GM12875 (cell line): Measurements from ENCODE around the gene VSIR.

Experiments used
- H3K4me3 ChIP-seq: one replicate; pipeline ENCODE4 v1.5.1; 2011; ENCODE audit warnings: low read depth, low read length, control low read depth
- CTCF ChIP-seq: IDR thresholded peaks from 2 replicates; pipeline ENCODE4 v1.5.1; 2011; ENCODE audit warnings: low read depth, mild to moderate bottlenecking, control low read depth, inconsistent platforms, low read length, moderate library complexity, borderline replicate concordance; ENCODE audit not compliant: insufficient read depth

VSIR gene

GRCh38 chr10:71704816-71705215 lies 68.5 kb downstream of the VSIR start:
- TF ChIP-seq CTCF, result no peak
- no peak overlapping the region for H3K4me3 ChIP-seq

DNA sequence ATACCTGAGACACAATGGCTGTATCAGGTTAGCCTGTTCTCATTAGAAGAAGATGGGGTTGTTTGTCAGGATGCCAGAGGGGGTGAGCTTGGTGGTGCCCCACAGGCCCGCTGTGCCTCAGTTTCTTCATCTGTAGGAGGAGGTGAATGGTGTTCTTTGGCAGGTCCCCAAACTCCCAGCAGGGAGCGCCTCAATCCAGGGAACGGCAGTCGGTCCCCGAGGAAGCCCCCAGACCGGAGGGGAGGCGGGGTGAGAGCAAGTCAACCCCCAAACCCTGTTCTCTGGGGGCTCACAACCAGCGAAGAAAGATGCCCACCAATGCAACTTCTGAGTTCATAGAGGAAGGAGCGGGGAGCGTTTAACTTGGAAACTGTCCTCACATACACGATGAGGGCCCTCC lies 69.7 kb downstream of the VSIR start:
- H3K4me3 ChIP-seq, result no peak overlapping the region
- TF ChIP-seq CTCF, result no peak

DNA sequence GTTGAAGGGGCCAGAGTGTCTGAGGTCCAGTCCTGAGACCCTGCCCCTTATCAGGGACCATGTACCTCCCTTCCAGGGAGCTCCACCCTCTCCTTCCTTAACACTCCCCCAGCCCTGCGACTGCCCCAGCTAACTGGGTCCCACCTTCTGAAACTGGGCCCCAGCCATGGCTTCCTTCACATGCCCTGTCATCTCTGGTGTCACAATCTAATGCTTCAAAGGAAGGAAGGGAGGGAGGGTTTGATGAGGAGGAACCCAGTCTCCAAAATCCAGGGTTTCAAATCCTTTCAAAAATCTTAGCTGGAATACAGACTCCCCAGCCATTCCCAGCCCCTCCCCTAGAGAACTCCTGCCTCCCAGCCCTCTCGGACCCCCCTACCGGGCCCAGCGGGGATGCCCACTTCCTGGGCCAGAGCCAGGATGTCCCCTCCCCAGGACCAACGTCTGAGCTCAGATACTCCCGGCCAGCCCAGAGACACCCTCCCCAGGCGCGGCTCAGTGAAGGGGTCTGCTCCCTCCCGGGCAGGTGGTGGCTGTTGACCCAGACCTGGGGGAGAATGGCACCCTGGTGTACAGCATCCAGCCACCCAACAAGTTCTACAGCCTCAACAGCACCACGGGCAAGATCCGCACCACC lies 71.7 kb downstream of the VSIR start:
- TF ChIP-seq CTCF, result no peak
- no peak overlapping the region for H3K4me3 ChIP-seq

DNA sequence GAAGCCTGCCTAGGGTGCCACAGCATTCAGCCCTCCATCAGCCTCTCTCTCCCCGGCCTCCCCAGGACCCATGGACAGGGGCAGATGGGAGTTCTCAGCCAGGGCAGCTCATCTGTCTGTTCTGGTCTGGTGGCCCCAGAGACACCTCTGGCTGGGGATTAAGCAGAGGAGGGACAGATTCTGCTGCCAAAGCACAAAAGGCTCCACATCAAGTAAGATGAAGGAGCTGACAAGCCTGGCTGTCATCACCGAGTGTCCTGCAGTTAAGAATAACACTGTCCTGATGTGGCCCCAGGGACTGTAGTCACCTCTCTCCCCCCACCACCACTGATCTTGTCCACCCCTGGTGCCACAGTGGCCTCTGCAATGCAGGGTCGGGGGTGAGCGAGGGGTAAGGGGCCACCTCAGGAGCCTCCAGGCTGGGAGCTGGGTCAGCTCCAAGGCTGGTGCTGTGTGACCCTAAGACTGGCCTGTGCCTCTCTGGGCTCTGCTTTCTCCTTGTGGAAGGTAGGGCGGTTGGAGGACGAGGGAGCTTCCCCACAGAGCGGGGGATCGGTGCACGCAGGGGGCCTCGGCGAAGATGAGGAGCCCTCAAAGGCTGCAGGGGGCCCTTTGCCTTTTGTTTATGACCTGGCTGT lies 72.5 kb downstream of the VSIR start:
- H3K4me3 ChIP-seq, result no peak overlapping the region
- no peak for TF ChIP-seq CTCF

GRCh38 chr10:71698737-71699136 lies 74.6 kb downstream of the VSIR start:
- TF ChIP-seq CTCF, result no peak
- H3K4me3 ChIP-seq, result no peak overlapping the region

GRCh38 chr10:71697938-71698709 lies 75.2 kb downstream of the VSIR start:
- no peak for TF ChIP-seq CTCF

More at GRCh38 chr10:71697938-71698709, 75.2 kb downstream of the VSIR start:
- no peak overlapping the region for H3K4me3 ChIP-seq
